Osteoblast (primary cell): ENCODE data around the gene NDUFAF3. TPM values are rescaled to one million over a fixed set of nuclear protein-coding genes. Genes with fewer than 3 reads are reported as not detected.

ENCODE experiments used
- DNase-seq: peaks from one replicate; pipeline ENCODE4 v3.0.0; 2011; ENCODE audit warnings: low spot score, mixed read lengths; ENCODE audit not compliant: insufficient read length; ENCODE audit errors: missing footprints
- H2AFZ ChIP-seq: 2 replicates; pipeline ENCODE4 v1.6.0; 2011; ENCODE audit warnings: mild to moderate bottlenecking, low read length
- H3K27ac ChIP-seq: 2 replicates; pipeline ENCODE4 v1.5.1; 2011; ENCODE audit warnings: mild to moderate bottlenecking, low read depth, low read length, moderate library complexity
- H3K27me3 ChIP-seq: 2 replicates; pipeline ENCODE4 v1.6.0; 2012; ENCODE audit warnings: mild to moderate bottlenecking, control low read depth, inconsistent platforms, low read length, moderate library complexity; ENCODE audit not compliant: insufficient read depth
- H3K36me3 ChIP-seq: 2 replicates; pipeline ENCODE4 v1.5.1; 2011; ENCODE audit warnings: mild to moderate bottlenecking, low read length, control low read depth, moderate library complexity; ENCODE audit not compliant: insufficient read depth
- H3K4me1 ChIP-seq: 2 replicates; pipeline ENCODE4 v1.5.1; 2011; ENCODE audit warnings: mild to moderate bottlenecking, low read length, control low read depth, moderate library complexity; ENCODE audit not compliant: insufficient read depth
- H3K4me2 ChIP-seq: 2 replicates; pipeline ENCODE4 v1.6.0; 2011; ENCODE audit warnings: mild to moderate bottlenecking, low read length; ENCODE audit not compliant: insufficient read depth
- H3K4me3 ChIP-seq: fragments of 200-600 bp; sonication (generic); 3 replicates; pipeline ENCODE4 v1.5.1; 2012; ENCODE audit warnings: mild to moderate bottlenecking, low read length, inconsistent platforms; ENCODE audit not compliant: insufficient read depth
- H3K79me2 ChIP-seq: 2 replicates; pipeline ENCODE4 v1.6.0; 2012; ENCODE audit warnings: mild to moderate bottlenecking, low read length, control low read depth, inconsistent platforms; ENCODE audit not compliant: insufficient read depth
- H3K9me3 ChIP-seq: 2 replicates; pipeline ENCODE4 v1.5.1; 2011; ENCODE audit warnings: low read depth, low read length, control low read depth
- H4K20me1 ChIP-seq: 2 replicates; pipeline ENCODE4 v1.6.0; 2012; ENCODE audit warnings: mild to moderate bottlenecking, low read length, control low read depth; ENCODE audit not compliant: insufficient read depth
- CTCF ChIP-seq: IDR thresholded peaks from 2 replicates; pipeline ENCODE4 v1.5.1; 2011; ENCODE audit warnings: mild to moderate bottlenecking, low read depth, low read length, moderate library complexity; ENCODE audit errors: extremely low read depth
- total RNA-seq: library from RNA; depleted of rRNA; stranded (reverse); fragments of >200 nt; gene quantifications from 2 replicates; pipeline ENCODE4 v1.2.3, GENCODE V29; 2012

NDUFAF3 gene
- total RNA-seq, 1 donor = 43.4 TPM

- Histone ChIP-seq H3K27ac (no peak overlapping the region), H3K79me2 (peaks cover 3% of the 10 kb centered on the region), H3K27me3 (no peaks in the 10 kb centered on the region), H3K9me3 (no peaks in the 10 kb centered on the region), H3K4me3 (no peak overlapping the region), H3K36me3 (no peaks in the 10 kb centered on the region), H3K4me2 (no peak overlapping the region), H3K4me1 (peaks cover 2% of the 10 kb centered on the region), H2AFZ (no peak overlapping the region), H4K20me1 (peaks cover 2% of the 10 kb centered on the region)
- peak; percentile 60 for DNase-seq
- no peak for TF ChIP-seq CTCF
These were observed 20.8 kb upstream of the NDUFAF3 start for GRCh38 chr3:49001155-49001554.

- Histone ChIP-seq H3K9me3 (no peaks in the 10 kb centered on the region), H3K79me2 (peaks cover 32% of the 10 kb centered on the region), H4K20me1 (peaks cover 14% of the 10 kb centered on the region), H3K4me2 (no peak overlapping the region), H3K27me3 (no peaks in the 10 kb centered on the region), H3K36me3 (no peaks in the 10 kb centered on the region), H3K4me1 (peaks cover 16% of the 10 kb centered on the region), H3K27ac (no peak overlapping the region), H3K4me3 (no peak overlapping the region), H2AFZ (no peak overlapping the region)
- peak; percentile 75 for DNase-seq
- TF ChIP-seq CTCF = no peak
These were observed 17.3 kb upstream of the NDUFAF3 start for GRCh38 chr3:49004352-49005302.

- Histone ChIP-seq H3K4me1 (peaks cover 16% of the 10 kb centered on the region), H3K79me2 (peaks cover 38% of the 10 kb centered on the region), H2AFZ (no peak overlapping the region), H3K36me3 (no peaks in the 10 kb centered on the region), H3K27me3 (no peaks in the 10 kb centered on the region), H3K4me3 (no peak overlapping the region), H4K20me1 (peaks cover 15% of the 10 kb centered on the region), H3K27ac (no peak overlapping the region), H3K4me2 (no peak overlapping the region), H3K9me3 (no peaks in the 10 kb centered on the region)
- peak; percentile 31 for DNase-seq
- TF ChIP-seq CTCF = no peak
These were observed 16.6 kb upstream of the NDUFAF3 start for GRCh38 chr3:49005303-49005680.

GRCh38 chr3:49005998-49006397, 15.9 kb upstream of the NDUFAF3 start:
- peak overlapping the region; percentile 98 for H3K4me2 ChIP-seq
- peak overlapping the region; percentile 88 for H2AFZ ChIP-seq
- H3K27me3 ChIP-seq = no peaks in the 10 kb centered on the region
- peaks cover 16% of the 10 kb centered on the region for H3K4me1 ChIP-seq
- H3K4me3 ChIP-seq = peak overlapping the region; percentile 94
- peak overlapping the region; percentile 93 for H3K27ac ChIP-seq
- TF ChIP-seq CTCF = no peak
- H3K9me3 ChIP-seq = no peaks in the 10 kb centered on the region
- no peak for DNase-seq
- peaks cover 15% of the 10 kb centered on the region for H4K20me1 ChIP-seq
- no peaks in the 10 kb centered on the region for H3K36me3 ChIP-seq
- peaks cover 42% of the 10 kb centered on the region for H3K79me2 ChIP-seq
